HG02840 (cell line): ENCODE results near the gene SLC34A2.

Source experiments
- ATAC-seq: cut with Tn5 transposase; IDR thresholded peaks from one replicate; pipeline ENCODE4 v1.9.1; 2021; ENCODE audit warnings: mild to moderate bottlenecking, moderate library complexity, moderate number of reproducible peaks; ENCODE audit not compliant: unreplicated experiment, low FRiP score

Gene SLC34A2

DNA sequence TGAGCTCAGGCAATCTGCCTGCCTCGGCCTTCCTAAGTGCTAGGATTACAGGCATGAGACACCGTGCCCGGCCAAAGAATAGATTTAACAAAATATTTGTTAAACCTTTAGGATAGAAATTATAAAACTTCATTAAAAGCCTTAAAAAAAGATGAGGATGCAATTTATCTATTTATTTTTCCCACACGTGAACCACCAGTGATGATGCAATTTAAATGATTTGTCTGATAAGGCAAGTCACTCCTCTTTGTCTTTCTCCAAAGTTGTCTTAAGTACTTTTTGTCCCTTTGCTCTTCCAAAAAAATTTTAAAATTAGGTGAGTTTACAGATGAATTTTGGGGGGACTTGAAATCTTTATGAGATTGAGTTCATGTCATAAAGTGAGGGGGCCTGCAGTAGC, 58.2 kb downstream of the SLC34A2 start:
- no peak for ATAC-seq

- ATAC-seq, result no peak
These were observed 67.3 kb downstream of the SLC34A2 start for GRCh38 chr4:25722964-25723363.

GRCh38 chr4:25723409-25723808, 67.8 kb downstream of the SLC34A2 start:
- ATAC-seq, result no peak

DNA sequence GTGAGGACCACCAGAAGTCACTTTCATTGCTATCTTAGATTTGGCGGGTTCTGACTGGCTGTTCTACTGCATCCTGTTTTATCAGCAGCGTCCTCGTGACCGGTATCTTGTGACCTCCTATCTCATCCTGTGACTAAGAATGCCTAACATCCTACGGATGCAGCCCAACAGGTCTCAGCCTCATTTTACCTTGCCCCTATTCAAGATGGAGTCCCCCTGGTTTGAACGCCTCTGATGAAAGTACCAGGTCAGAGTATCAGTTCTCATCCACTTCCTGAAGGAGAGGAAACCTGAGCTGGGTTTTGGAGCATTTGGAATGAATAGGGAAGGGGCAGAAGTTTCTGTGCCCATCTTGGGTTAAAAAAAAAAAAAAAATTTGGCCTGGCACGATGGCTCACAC, 70.2 kb downstream of the SLC34A2 start:
- ATAC-seq, result no peak

DNA sequence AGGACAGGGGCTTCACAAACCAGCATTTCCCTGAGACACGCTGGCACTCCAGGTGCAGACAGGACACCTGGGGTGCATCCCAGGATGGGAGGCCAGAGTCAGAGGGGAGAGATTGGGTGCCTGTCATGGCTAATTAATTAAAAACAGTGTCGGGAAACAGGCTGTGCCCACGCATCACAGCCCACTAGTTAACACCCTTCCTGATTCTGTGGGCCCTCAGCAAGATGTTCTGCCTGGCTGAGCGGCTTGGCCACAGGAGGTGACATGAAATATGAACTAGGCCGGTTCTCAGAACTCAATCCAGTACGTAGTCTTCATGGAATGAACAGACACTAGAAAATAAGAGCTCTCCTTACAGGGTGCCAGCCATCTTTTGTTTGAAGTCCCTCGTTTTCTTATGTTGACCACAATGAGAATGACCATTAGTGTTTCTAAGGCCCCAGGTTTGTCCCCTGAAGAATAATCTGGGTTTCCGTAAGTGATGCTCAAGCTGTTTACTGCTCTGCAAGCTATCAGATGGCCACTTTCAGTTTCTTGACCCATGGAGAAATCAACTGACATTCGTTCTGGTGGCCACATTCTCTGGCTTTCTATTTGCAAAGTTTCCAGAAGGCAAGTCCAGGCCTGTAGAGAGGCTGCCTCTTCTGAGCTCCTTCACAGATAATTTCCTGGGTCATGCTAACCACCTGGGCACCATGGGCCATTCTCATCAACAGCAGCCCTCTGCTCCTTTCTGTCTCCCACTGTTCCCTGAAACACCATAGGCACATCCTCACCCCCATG, 72.3 kb downstream of the SLC34A2 start:
- ATAC-seq, result no peak
